Measurements from ENCODE around the gene CCNYL1. TPM values are rescaled to one million over a fixed set of nuclear protein-coding genes. Genes with fewer than 3 reads are reported as not detected.
"Not testable (repeated sequence)": the region's sequence is repeated elsewhere in the genome, so short reads cannot be mapped to it uniquely, and the experiment has no call there.

The CCNYL1 gene
- total RNA-seq, 4 donors from 2014 or later, result 30.0 to 99.5 (median 31.7) TPM

GRCh38 chr2:207734264-207734635, 22.8 kb downstream of the CCNYL1 start:
- H3K4me1 ChIP-seq, result peaks cover 0 to 18% (median 9%) of the 10 kb centered on the region in 4 donors
- 4 to 27% methylated on average over 2 to 3 of the region's 3 CpGs for WGBS, 2 donors (ENCODE audit: low coverage in 1 of 2)
- peaks cover 0 to 5% (median 0%) of the 10 kb centered on the region in 4 donors for H3K36me3 ChIP-seq
- no peaks in the 10 kb centered on the region for H3K9me3 ChIP-seq
- in situ Hi-C loops (cut with MboI; ENCODE audit: low pct_ligation_motif_present in 1 of 4, low pct_unique_long_range_greater_than_20kb in 1 of 4, low sequenced_read_pairs in 3 of 4) (loop anchor here in 2 of 4 donors (25.0 kb wide), 2 partner anchors 197 to 303 kb away; partner anchors contain the start of genes CREB1 (in 1 of the 2) and PLEKHM3 (in 1 of the 2)), intact Hi-C loops (cut with DNase I; ENCODE audit: low total_unique reads) (no loop called here)
- peak overlapping the region in 1 of 4 donors; percentile 16 for H3K4me3 ChIP-seq
- no peaks in the 10 kb centered on the region for H3K27me3 ChIP-seq
- DNase-seq, result no peak
- TF ChIP-seq POLR2A (IDR thresholded peaks at IDR 0.05) (no peak), EP300 (IDR thresholded peaks at IDR 0.05; ENCODE audit: low read depth) (no peak), POLR2AphosphoS5 (IDR thresholded peaks at IDR 0.05) (no peak)
- TF ChIP-seq, protein P1, sequence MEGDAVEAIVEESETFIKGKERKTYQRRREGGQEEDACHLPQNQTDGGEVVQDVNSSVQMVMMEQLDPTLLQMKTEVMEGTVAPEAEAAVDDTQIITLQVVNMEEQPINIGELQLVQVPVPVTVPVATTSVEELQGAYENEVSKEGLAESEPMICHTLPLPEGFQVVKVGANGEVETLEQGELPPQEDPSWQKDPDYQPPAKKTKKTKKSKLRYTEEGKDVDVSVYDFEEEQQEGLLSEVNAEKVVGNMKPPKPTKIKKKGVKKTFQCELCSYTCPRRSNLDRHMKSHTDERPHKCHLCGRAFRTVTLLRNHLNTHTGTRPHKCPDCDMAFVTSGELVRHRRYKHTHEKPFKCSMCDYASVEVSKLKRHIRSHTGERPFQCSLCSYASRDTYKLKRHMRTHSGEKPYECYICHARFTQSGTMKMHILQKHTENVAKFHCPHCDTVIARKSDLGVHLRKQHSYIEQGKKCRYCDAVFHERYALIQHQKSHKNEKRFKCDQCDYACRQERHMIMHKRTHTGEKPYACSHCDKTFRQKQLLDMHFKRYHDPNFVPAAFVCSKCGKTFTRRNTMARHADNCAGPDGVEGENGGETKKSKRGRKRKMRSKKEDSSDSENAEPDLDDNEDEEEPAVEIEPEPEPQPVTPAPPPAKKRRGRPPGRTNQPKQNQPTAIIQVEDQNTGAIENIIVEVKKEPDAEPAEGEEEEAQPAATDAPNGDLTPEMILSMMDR (IDR thresholded peaks at IDR 0.05), result peak; percentile 34 to 70 (median 37)
- peak overlapping the region; percentile 27 to 45 (median 36) for H3K27ac ChIP-seq

GRCh38 chr2:207734636-207735512, 23.4 kb downstream of the CCNYL1 start:
- intact Hi-C loops (cut with DNase I; ENCODE audit: low total_unique reads), result no loop called here
- 65 to 72% methylated on average over 4 of the region's 4 CpGs for WGBS, 2 donors (ENCODE audit: low coverage in 1 of 2)
- H3K4me3 ChIP-seq, result peak overlapping the region in 1 of 4 donors; percentile 16
- peaks cover 0 to 5% (median 0%) of the 10 kb centered on the region in 4 donors for H3K36me3 ChIP-seq
- no peaks in the 10 kb centered on the region for H3K9me3 ChIP-seq
- in situ Hi-C loops (cut with MboI; ENCODE audit: low pct_ligation_motif_present in 1 of 4, low pct_unique_long_range_greater_than_20kb in 1 of 4, low sequenced_read_pairs in 3 of 4), result loop anchor here in 2 of 4 donors (25.0 kb wide), 2 partner anchors 198 to 302 kb away; partner anchors contain the start of genes CREB1 (in 1 of the 2) and PLEKHM3 (in 1 of the 2)
- no peak for DNase-seq
- no peak for TF ChIP-seq POLR2AphosphoS5 (IDR thresholded peaks at IDR 0.05)
- no peak for TF ChIP-seq EP300 (IDR thresholded peaks at IDR 0.05; ENCODE audit: low read depth)
- H3K27ac ChIP-seq, result peak overlapping the region; percentile 27 to 45 (median 36)
- peaks cover 0 to 18% (median 9%) of the 10 kb centered on the region in 4 donors for H3K4me1 ChIP-seq
- no peaks in the 10 kb centered on the region for H3K27me3 ChIP-seq

DNA sequence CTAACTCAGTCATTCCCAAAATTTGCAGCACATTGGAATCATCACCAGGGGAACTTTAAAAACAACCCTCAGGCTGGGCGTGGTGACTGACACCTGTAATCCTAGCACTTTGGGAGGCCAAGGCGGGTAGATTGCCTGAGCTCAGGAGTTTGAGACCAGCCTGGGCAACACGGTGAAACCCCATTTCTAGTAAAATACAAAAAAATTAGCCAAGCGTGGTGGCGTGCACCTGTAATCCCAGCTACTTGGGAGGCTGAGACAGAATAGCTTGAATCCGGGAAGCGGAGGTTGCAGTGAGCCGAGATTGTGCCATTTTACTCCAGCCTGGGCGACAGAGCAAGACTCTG, 24.0 kb downstream of the CCNYL1 start:
- in situ Hi-C loops (cut with MboI; ENCODE audit: low pct_ligation_motif_present in 1 of 4, low pct_unique_long_range_greater_than_20kb in 1 of 4, low sequenced_read_pairs in 3 of 4), result loop anchor here in 2 of 4 donors (25.0 kb wide), 2 partner anchors 198 to 302 kb away; partner anchors contain the start of genes CREB1 (in 1 of the 2) and PLEKHM3 (in 1 of the 2)
- WGBS, 2 donors (ENCODE audit: low coverage in 1 of 2), result 93% methylated on average over 9 of the region's 9 CpGs; no CpG with 5 or more reads in 1 of the 2 donors
- Histone ChIP-seq H3K27ac (peak overlapping the region in 2 of 4 donors; percentile 16 to 43), H3K4me1 (peaks cover 0 to 18% (median 9%) of the 10 kb centered on the region in 4 donors)
- intact Hi-C loops (cut with DNase I; ENCODE audit: low total_unique reads); DNase-seq; H3K9me3 ChIP-seq; H3K36me3 ChIP-seq; H3K4me3 ChIP-seq; H3K27me3 ChIP-seq: not testable (repeated sequence)

DNA sequence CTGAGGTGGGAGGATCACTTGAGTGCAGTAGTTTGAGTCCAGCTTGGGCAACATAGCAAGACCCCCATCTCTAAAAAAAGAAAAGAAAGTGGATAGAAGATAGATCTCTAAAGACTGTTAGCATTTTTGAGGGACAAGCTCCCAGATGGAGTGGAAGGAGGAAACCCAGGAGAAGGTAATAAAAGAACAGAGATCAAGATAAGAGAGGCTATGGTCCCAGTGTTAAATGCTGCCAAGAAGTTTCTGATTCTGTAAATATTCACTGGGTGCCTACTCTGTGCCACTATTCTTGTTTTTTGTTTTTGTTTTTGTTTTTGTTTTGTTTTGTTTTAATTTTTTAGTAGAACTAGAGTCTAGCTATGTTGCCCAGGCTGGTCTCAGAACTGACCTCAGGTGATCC, 32.1 kb downstream of the CCNYL1 start:
- intact Hi-C loops (cut with DNase I; ENCODE audit: low total_unique reads) (loop anchor here (10.0 kb wide), 1 partner anchor 301 kb away; no protein-coding TSS in a partner anchor), in situ Hi-C loops (cut with MboI; ENCODE audit: low pct_ligation_motif_present in 1 of 4, low pct_unique_long_range_greater_than_20kb in 1 of 4, low sequenced_read_pairs in 3 of 4) (loop anchor here in 3 of 4 donors (10.0 to 25.0 kb wide), 5 partner anchors 206 to 321 kb away; partner anchors contain the start of genes CREB1 (in 1 of the 3) and PLEKHM3 (in 1 of the 3))
- TF ChIP-seq EP300 (IDR thresholded peaks at IDR 0.05; ENCODE audit: low read depth) (no peak), POLR2A (IDR thresholded peaks at IDR 0.05) (no peak), POLR2AphosphoS5 (IDR thresholded peaks at IDR 0.05) (no peak)
- Histone ChIP-seq H3K4me1 (peaks cover 0 to 3% (median 0%) of the 10 kb centered on the region in 4 donors), H3K36me3 (peaks cover 0 to 3% (median 0%) of the 10 kb centered on the region in 4 donors), H3K4me3 (no peak overlapping the region), H3K27me3 (no peaks in the 10 kb centered on the region), H3K27ac (no peak overlapping the region), H3K9me3 (no peaks in the 10 kb centered on the region)
- no peak for DNase-seq

DNA sequence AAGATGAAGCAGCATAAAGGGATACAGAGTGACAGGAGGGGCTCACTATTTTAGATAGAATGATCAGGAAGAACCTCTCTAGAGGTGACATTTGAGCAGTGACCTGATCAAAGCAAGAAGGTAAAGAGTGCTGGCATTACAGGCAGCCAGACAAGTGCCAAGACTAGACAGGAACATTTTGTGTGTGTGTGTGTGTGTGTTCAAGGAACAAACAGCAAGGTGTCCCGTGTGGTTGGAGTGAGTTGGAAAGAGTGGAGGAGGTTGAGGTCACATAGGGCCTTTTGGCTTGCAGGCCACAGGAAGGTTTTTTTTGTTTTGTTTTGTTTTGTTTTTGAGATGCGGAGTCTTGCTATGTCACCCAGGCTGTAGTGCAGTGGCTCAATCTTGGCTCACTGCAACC, 32.6 kb downstream of the CCNYL1 start:
- in situ Hi-C loops (cut with MboI; ENCODE audit: low pct_ligation_motif_present in 1 of 4, low pct_unique_long_range_greater_than_20kb in 1 of 4, low sequenced_read_pairs in 3 of 4) (loop anchor here in 3 of 4 donors (10.0 to 25.0 kb wide), 5 partner anchors 207 to 321 kb away; partner anchors contain the start of genes CREB1 (in 1 of the 3) and PLEKHM3 (in 1 of the 3)), intact Hi-C loops (cut with DNase I; ENCODE audit: low total_unique reads) (loop anchor here (10.0 kb wide), 1 partner anchor 301 kb away; no protein-coding TSS in a partner anchor)
- peaks cover 0 to 3% (median 0%) of the 10 kb centered on the region in 4 donors for H3K36me3 ChIP-seq
- no peak overlapping the region for H3K27ac ChIP-seq
- H3K4me1 ChIP-seq, result peaks cover 0 to 3% (median 0%) of the 10 kb centered on the region in 4 donors
- no peaks in the 10 kb centered on the region for H3K9me3 ChIP-seq
- TF ChIP-seq POLR2AphosphoS5 (IDR thresholded peaks at IDR 0.05), result no peak
- TF ChIP-seq, protein P1 (IDR thresholded peaks at IDR 0.05), result no peak
- TF ChIP-seq EP300 (IDR thresholded peaks at IDR 0.05; ENCODE audit: low read depth), result no peak
- no peak for TF ChIP-seq POLR2A (IDR thresholded peaks at IDR 0.05)
- no peak overlapping the region for H3K4me3 ChIP-seq
- WGBS, 2 donors (ENCODE audit: low coverage in 1 of 2), result 59 to 100% methylated on average over 1 to 2 of the region's 2 CpGs
- no peak for DNase-seq
- H3K27me3 ChIP-seq, result no peaks in the 10 kb centered on the region

Data from transverse colon (tissue), 4 donors.